GM13976 (cell line): ENCODE results near the gene PRKAG2.
A peak's percentile ranks its signal among the peaks of the same experiment; 100 is the strongest.

ENCODE experiments used
- DNase-seq: peaks from one replicate; pipeline ENCODE4 v3.0.0; 2012; ENCODE audit warnings: low spot score
- CTCF ChIP-seq: IDR thresholded peaks from 2 replicates; pipeline ENCODE4 v1.5.1; 2012; ENCODE audit warnings: borderline replicate concordance, mild to moderate bottlenecking; ENCODE audit not compliant: insufficient read depth; ENCODE audit errors: extremely low read depth, missing control alignments, control extremely low read depth
- in situ Hi-C: fragments of 300-500 bp; cut with MboI; formaldehyde crosslinking; loops from one replicate; pipeline ENCODE4 v1.12.0; 2022; ENCODE audit warnings: low sequenced_read_pairs, mixed read lengths, inconsistent platforms; ENCODE audit not compliant: unreplicated experiment

Gene PRKAG2

DNA sequence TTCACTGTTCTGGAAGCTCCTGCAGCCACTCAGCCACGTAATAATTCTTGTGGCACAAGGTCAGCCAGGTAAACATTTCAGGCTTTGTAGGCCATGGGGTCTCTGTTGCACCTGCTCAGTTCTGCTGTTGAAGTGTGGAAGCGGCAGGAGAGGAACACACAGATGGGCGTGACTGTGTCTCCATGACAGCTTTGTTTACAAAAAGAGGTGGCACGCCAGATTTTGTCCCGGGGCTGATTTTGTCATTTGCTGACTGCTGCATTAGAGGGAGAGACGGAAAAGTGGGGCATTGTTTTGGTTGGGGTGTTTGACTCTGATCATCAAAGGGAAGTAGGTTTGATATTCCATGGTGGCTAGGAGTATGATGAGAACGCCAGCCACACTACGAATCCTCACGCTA, 103.1 kb downstream of the PRKAG2 start:
- DNase-seq: no peak
- in situ Hi-C loops: no loop called here
- no peak for TF ChIP-seq CTCF

DNA sequence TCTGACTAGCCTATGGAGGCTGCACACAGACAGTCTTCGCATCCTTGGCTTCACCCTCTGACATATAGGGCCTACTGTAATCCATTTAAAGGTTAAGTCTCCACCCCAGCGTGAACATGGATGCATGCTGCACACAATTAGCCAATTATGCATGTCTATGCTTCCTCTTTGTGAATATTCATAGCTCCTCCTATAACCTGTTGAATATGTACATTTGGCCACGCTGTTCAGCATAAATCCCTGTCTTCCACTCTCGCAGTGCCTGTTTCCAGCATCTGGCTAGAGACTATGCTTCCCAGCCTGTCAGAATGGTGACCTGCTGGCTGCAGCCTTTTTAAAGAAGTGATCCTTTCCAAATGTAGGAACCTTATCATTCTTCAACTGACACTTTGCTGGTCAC, 106.7 kb downstream of the PRKAG2 start:
- in situ Hi-C loops: no loop called here
- DNase-seq: no peak
- TF ChIP-seq CTCF: no peak

GRCh38 chr7:151769188-151769821, 107.6 kb downstream of the PRKAG2 start:
- in situ Hi-C loops: no loop called here
- peak; percentile 70 for DNase-seq
- no peak for TF ChIP-seq CTCF

DNA sequence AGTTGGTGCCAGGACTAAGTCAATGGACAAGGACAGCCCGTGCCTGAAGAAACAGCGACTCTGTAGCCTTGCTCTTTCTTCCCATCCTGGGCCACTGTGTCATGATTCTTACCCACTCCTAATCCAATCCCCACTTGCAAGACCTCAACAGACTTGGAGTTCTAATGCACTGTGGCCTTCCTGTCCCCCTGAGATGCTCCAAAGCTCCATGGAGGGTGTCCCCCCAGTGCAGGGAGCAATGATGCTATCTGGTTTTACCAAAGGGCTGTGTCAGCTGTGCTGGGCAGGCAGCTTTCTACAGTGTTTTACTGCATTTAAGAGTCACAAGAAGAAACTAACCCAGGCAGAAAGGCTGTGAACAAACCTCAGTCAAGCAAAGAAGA, 108.1 kb downstream of the PRKAG2 start:
- DNase-seq: no peak
- in situ Hi-C loops: no loop called here
- TF ChIP-seq CTCF: no peak

DNA sequence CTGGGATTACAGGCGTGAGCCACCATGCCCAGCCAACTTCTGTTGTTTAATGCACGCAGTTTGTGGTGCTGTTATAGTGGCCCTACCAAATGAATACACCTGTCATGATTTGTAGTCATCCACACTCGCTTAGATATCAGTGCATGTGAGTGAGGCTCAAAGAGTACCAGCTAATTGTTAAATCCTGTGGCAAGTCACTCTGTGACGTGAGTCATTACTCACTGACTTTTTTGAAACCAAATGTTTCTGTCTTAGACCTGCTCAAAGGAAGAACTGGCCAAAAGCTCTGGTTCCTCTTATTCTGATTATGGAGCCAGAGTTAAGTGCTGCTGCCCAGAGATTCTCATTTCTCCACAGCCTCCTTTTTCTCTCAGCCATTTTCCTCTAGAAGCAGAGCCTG, 109.4 kb downstream of the PRKAG2 start:
- no peak for DNase-seq
- in situ Hi-C loops: no loop called here
- no peak for TF ChIP-seq CTCF

GRCh38 chr7:151764056-151764920, 112.6 kb downstream of the PRKAG2 start:
- in situ Hi-C loops: no loop called here
- no peak for DNase-seq
- no peak for TF ChIP-seq CTCF
